ENCODE data around the gene DISC1. TPM values are rescaled to one million over a fixed set of nuclear protein-coding genes. Genes with fewer than 3 reads are reported as not detected.

DISC1 gene
- polyA plus RNA-seq, 1 experiment: 5.4 TPM

DNA sequence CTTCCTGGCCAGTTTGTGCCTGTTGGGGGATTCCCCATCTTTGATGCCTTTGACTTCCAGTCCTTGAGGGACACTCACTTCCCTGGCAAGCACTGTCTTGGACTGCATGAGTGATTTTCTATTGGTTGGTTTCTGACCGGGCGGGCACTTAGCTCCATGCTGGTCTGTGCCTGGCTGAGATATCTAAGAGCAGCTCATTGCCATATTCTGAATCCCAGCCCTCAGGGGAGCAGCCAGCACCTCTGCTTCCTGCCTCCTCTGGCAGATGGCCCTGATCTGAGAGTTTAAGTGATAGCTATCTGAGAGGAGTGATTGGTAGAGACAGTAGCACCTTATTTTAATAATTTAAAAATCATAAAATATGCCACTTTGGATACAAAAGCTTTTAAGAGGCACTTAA lies 52.5 kb downstream of the DISC1 start:
- H3K27ac ChIP-seq (ENCODE audit: low read depth, low read length): no peak overlapping the region
- CTCF ChIA-PET: interaction anchor here (0.8 kb wide), 1 partner anchor 13 kb away, joined by 3 read pairs; no protein-coding TSS in a partner anchor
- H3K27me3 ChIP-seq (ENCODE audit: control insufficient read depth, insufficient read depth, low read length): no peaks in the 10 kb centered on the region
- no peaks in the 10 kb centered on the region for H3K9me3 ChIP-seq (ENCODE audit: control insufficient read depth, insufficient read depth, low read length)
- no peak overlapping the region for H3K4me3 ChIP-seq (ENCODE audit: low read depth, low read length)
- POLR2A ChIA-PET: no interaction called here
- TF ChIP-seq, protein P1, sequence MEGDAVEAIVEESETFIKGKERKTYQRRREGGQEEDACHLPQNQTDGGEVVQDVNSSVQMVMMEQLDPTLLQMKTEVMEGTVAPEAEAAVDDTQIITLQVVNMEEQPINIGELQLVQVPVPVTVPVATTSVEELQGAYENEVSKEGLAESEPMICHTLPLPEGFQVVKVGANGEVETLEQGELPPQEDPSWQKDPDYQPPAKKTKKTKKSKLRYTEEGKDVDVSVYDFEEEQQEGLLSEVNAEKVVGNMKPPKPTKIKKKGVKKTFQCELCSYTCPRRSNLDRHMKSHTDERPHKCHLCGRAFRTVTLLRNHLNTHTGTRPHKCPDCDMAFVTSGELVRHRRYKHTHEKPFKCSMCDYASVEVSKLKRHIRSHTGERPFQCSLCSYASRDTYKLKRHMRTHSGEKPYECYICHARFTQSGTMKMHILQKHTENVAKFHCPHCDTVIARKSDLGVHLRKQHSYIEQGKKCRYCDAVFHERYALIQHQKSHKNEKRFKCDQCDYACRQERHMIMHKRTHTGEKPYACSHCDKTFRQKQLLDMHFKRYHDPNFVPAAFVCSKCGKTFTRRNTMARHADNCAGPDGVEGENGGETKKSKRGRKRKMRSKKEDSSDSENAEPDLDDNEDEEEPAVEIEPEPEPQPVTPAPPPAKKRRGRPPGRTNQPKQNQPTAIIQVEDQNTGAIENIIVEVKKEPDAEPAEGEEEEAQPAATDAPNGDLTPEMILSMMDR (IDR thresholded peaks at IDR 0.05; ENCODE audit: low read depth, low read length): no peak
- DNase-seq (ENCODE audit: low read depth, low spot score): no peak

DNA sequence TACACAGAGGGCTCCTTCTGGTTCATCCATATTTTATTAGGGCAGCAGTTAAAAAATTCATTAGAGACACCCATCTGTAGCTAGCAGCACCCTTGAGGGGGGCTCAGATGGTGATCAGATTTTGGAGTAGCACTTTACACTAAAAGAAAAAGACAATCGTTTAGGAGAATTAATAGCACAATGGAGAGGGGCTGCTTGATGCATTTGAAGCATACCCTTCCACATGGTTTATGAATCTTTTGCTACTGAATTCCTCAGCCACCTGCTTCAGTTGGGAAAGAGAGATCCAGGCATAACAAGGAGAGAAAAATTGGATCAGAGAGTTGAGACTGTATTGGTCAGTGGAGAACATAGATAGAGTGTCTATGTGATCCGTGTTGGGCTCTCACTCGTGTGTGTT lies 54.4 kb downstream of the DISC1 start:
- DNase-seq (ENCODE audit: low read depth, low spot score): no peak
- POLR2A ChIA-PET: no interaction called here
- Histone ChIP-seq H3K9me3 (ENCODE audit: control insufficient read depth, insufficient read depth, low read length) (peaks cover 2% of the 10 kb centered on the region), H3K27me3 (ENCODE audit: control insufficient read depth, insufficient read depth, low read length) (no peaks in the 10 kb centered on the region), H3K4me3 (ENCODE audit: low read depth, low read length) (no peak overlapping the region), H3K27ac (ENCODE audit: low read depth, low read length) (no peak overlapping the region)
- CTCF ChIA-PET: no interaction called here
- TF ChIP-seq, protein P1 (IDR thresholded peaks at IDR 0.05; ENCODE audit: low read depth, low read length): no peak

DNA sequence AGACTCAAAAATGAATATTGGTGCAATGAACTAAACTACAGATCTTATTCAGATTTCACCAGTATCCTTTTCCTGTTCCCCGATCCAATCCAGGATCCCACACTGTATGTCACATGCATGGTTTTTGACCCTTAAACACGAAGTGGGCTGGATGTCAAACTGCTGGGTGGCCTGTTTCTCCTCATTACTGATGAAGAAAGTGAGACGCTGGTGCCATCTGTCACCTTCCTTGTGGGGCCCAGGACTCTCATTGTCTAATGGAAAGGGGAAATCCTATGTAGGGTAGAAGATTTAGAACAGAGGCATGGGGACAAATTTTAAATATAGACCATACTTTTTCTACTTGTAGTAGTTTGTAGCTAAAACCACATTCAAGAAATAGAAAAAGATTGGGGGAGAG lies 56.2 kb downstream of the DISC1 start:
- CTCF ChIA-PET: interaction anchor here (1.2 to 2.7 kb wide), 2 partner anchors 10 to 74 kb away, joined by 5 to 6 read pairs; no protein-coding TSS in a partner anchor
- H3K27me3 ChIP-seq (ENCODE audit: control insufficient read depth, insufficient read depth, low read length): no peaks in the 10 kb centered on the region

DNA sequence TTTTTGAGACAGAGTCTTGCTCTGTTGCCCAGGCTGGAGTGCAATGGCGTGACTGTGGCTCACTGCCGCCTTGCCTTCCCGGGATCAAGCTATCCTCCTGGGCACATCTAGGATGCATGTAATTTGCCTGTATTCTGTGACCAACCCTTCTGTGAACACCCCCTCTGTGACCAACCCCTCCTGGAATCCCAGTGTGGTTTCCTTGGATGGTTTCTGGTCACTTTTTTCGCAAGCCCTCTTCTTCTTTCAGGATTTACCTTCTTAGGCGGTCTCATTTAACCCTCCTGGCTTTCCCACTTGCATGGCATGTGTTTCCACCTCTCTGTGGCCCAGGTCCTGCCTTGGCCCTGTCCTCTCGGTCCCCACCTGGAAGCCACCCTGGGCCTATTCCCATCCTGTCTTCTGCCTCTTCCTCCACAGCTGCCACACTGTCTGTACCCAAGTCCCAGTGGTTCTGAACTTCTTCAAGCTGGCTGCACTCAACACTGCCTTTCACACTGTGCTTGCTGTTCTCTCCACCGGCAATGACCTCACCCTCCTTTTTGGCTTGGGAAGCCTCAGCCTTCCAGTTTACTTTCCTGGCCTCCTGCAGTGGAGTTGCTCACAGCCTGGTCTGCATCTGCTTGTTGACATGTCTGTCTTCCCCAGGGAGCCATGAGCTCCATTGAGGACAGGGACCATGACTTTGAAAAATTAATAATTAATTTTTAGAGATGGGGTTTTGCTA lies 57.0 kb downstream of the DISC1 start:
- CTCF ChIA-PET: interaction anchor here (2.7 kb wide), 1 partner anchor 73 kb away, joined by 6 read pairs; no protein-coding TSS in a partner anchor
- no peaks in the 10 kb centered on the region for H3K27me3 ChIP-seq (ENCODE audit: control insufficient read depth, insufficient read depth, low read length)
- TF ChIP-seq, protein P1 (IDR thresholded peaks at IDR 0.05; ENCODE audit: low read depth, low read length): no peak
- H3K9me3 ChIP-seq (ENCODE audit: control insufficient read depth, insufficient read depth, low read length): peaks cover 8% of the 10 kb centered on the region
- POLR2A ChIA-PET: no interaction called here
- H3K4me3 ChIP-seq (ENCODE audit: low read depth, low read length): no peak overlapping the region
- no peak overlapping the region for H3K27ac ChIP-seq (ENCODE audit: low read depth, low read length)
- no peak for DNase-seq (ENCODE audit: low read depth, low spot score)

More for the DNA sequence above, 56.2 kb downstream of the DISC1 start:
- H3K4me3 ChIP-seq (ENCODE audit: low read depth, low read length): no peak overlapping the region
- peaks cover 8% of the 10 kb centered on the region for H3K9me3 ChIP-seq (ENCODE audit: control insufficient read depth, insufficient read depth, low read length)
- DNase-seq (ENCODE audit: low read depth, low spot score): no peak
- TF ChIP-seq, protein P1 (IDR thresholded peaks at IDR 0.05; ENCODE audit: low read depth, low read length): no peak
- no peak overlapping the region for H3K27ac ChIP-seq (ENCODE audit: low read depth, low read length)
- POLR2A ChIA-PET: no interaction called here
